Activated naive CD8-positive, alpha-beta T cell (primary cell): Measurements from ENCODE around the gene NUS1.
"Not testable (repeated sequence)": the region's sequence is repeated elsewhere in the genome, so short reads cannot be mapped to it uniquely, and the experiment has no call there.

ENCODE experiments used
- H3K27ac Mint-ChIP-seq: one replicate; pipeline ENCODE4 v1.8.0; 2021; ENCODE audit warnings: mixed read lengths
- H3K27me3 Mint-ChIP-seq: one replicate; pipeline ENCODE4 v1.8.0; 2021; ENCODE audit warnings: mixed read lengths
- H3K36me3 Mint-ChIP-seq: one replicate; pipeline ENCODE4 v1.8.0; 2021; ENCODE audit warnings: mixed read lengths
- H3K4me1 Mint-ChIP-seq: one replicate; pipeline ENCODE4 v1.8.0; 2021; ENCODE audit warnings: low read depth, mixed read lengths
- H3K4me3 Mint-ChIP-seq: one replicate; pipeline ENCODE4 v1.8.0; 2021; ENCODE audit warnings: mild to moderate bottlenecking, mixed read lengths
- H3K9me3 Mint-ChIP-seq: one replicate; pipeline ENCODE4 v1.8.0; 2021; ENCODE audit warnings: low read depth, mixed read lengths

NUS1 gene

DNA sequence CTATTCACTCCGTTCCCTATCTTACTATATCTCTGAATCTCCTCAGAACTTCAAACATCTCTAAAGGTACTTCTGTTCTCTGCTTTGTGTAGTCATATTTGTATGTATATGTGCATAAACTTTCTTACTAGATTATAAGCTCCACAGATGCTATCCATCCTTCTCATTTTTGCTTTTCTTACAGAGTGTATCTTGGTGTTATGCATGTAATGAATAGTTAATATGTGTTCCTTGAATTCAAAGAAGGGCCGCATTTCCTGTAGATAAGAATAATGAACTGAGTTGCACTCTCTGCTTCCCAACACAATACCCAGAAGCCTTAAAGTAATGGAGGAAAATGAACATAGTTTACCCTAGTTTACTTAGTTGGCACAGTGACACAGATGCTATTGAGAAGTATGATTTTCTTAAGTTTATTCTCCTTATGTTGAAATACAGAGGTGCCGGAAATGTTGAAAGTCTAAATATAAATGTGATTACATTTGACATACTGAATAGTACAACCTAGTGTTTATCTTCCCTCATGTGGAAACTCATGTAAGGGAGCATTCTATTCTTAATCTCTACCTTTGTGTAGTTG, 6.0 kb downstream of the NUS1 start:
- Mint-ChIP-seq H3K36me3 (peaks cover 30% of the 10 kb centered on the region), H3K4me3 (peak overlapping the region; percentile 50), H3K9me3 (no peaks in the 10 kb centered on the region), H3K27ac (peak overlapping the region; percentile 51), H3K4me1 (peaks cover 81% of the 10 kb centered on the region), H3K27me3 (no peaks in the 10 kb centered on the region)

DNA sequence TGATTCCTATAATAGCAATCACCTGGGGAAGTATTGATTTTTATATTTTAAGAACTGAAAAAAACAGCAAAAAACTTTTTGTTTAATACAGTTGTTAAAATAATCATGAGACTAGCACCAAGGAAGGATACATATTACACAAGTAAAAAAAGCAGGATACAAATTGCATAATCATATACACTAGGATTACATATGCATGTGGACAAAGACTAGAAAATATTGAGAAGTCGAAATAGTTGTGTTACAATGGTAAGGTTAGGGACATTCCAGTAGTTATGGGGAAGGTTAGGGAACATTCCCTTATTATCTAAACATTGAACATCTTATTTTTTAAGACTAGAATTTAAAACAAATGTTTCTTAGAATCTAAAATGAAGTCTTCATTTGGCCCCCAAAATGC, 9.5 kb downstream of the NUS1 start:
- Mint-ChIP-seq H3K9me3 (no peaks in the 10 kb centered on the region), H3K27me3 (no peaks in the 10 kb centered on the region), H3K4me1 (peaks cover 79% of the 10 kb centered on the region), H3K27ac (no peak overlapping the region), H3K36me3 (peaks cover 17% of the 10 kb centered on the region), H3K4me3 (peak overlapping the region; percentile 33)

DNA sequence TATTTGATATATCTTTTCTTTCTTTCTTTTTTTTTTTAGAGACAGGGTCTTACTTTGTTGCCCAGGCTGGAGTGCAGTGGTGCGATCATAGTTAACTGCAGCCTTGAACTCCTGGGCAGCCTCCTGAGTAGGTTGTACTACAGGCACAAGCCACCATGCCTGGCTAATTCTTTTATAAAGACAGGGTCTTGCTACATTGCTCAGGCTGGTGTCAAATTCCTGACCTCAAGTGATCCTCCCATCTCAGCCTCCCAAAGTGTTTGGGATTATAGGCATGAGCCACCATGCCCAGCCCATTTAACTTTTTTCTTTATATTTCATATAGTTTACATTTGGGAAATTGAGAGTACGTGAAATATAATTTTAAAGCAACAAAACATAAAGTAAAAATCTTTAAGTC, 10.1 kb downstream of the NUS1 start:
- Mint-ChIP-seq H3K9me3 (no peaks in the 10 kb centered on the region), H3K4me3 (no peak overlapping the region), H3K27me3 (no peaks in the 10 kb centered on the region), H3K36me3 (peaks cover 12% of the 10 kb centered on the region), H3K27ac (no peak overlapping the region), H3K4me1 (peaks cover 77% of the 10 kb centered on the region)

DNA sequence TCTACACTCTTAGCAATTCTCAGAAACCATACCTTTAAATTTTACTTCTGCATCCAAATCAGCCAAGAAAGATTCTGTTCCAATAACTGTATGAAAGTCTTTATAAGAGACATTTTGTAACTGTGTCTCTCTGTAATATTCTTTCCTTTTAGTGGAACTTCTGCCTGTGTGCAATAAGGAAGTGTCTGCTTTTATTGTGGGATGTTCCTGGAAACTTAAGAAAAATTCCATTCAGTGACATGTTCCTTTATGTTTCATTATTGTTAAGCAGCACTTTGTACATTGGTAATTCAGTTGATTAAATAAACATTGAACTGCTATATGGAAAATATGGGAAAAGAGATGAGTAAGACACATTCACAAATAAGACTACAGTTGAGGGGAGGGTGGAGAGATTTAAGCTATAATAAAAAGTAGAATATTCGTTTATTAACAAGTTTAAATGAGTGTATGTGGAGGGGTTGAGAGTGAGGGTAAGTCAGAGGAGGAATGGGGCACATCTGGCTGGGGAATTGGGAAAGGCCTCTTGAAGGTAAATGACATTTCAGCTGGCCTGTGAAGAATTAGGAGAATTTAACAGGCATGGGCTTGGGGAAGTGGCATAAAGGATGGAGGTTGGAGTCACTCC, 11.9 kb downstream of the NUS1 start:
- Mint-ChIP-seq H3K4me1 (peaks cover 71% of the 10 kb centered on the region), H3K27ac (no peak overlapping the region), H3K36me3 (peaks cover 13% of the 10 kb centered on the region), H3K9me3 (no peaks in the 10 kb centered on the region), H3K27me3 (no peaks in the 10 kb centered on the region), H3K4me3 (peak overlapping the region; percentile 38)

DNA sequence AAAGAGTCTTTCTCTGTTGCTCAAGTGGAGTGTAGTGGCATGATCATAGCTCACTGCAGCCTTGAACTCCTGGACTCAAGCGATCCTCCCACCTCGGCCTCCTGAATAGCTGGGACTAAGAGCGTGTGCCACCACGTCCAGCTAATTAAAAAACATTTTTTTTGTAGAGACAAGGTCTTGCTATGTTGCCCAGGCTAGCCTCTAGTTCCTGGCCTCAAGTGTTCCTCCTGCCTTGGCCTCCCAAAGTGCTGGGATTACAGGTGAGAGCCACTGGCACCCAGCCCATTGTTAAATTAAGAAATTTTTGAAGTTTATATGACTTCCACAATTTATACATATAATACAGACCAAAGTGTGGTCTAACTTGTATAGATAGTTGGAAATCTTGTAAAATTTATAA, 14.3 kb downstream of the NUS1 start:
- Mint-ChIP-seq H3K4me1 (peaks cover 46% of the 10 kb centered on the region), H3K36me3 (peaks cover 27% of the 10 kb centered on the region)
- not testable (repeated sequence) for H3K4me3 Mint-ChIP-seq, H3K27me3 Mint-ChIP-seq, H3K9me3 Mint-ChIP-seq, H3K27ac Mint-ChIP-seq

DNA sequence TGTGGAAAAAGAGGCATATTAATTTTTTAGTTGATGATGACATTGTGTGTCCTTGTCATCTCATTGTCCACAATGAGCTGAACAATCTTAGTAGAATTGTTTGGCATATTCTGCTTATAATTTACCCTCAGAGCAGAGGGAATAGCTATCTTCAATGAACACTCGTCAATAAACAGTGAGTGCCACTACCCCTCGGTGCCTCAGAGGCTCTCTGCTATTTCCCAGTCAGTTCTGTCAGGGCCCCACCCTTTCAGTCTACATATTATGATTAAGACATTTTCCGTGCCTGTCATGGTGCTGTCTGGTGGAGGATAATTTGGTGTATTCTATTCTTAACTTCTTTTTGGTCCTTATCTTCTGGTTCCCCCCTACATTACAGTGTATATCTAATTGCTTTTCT, 31.2 kb downstream of the NUS1 start:
- Mint-ChIP-seq H3K36me3 (peaks cover 4% of the 10 kb centered on the region), H3K4me3 (no peak overlapping the region), H3K27ac (peak overlapping the region; percentile 22), H3K9me3 (no peaks in the 10 kb centered on the region), H3K27me3 (no peaks in the 10 kb centered on the region), H3K4me1 (peaks cover 3% of the 10 kb centered on the region)

DNA sequence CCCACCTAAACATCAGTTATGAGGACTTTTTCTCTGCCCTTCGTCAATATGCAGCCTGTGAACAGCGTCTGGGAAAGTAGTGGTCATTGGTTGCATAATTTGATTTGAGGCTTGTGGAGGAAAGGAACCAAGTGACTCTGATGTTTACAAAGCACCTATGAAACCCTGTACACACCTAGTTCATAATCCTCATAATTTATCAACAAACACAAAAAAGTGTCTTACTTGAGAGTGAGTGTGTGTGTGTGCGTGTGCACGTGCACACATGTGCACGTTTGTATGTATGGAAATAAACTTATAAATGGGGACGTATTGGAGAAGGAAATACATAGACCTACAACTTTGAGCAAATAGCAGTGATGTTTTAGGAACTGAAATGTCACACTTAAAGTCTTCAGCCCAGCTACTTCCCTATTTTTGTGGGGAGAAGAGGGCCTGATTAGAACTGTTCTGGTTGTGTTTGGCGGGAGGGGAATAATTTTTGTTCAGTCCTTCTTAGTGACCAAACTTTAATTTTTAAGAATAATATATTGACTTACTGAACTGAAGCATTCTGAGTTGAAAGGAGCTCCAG, 31.8 kb downstream of the NUS1 start:
- not testable (repeated sequence) for H3K4me1 Mint-ChIP-seq, H3K4me3 Mint-ChIP-seq, H3K27me3 Mint-ChIP-seq, H3K9me3 Mint-ChIP-seq, H3K36me3 Mint-ChIP-seq
- H3K27ac Mint-ChIP-seq, result peak overlapping the region; percentile 22

DNA sequence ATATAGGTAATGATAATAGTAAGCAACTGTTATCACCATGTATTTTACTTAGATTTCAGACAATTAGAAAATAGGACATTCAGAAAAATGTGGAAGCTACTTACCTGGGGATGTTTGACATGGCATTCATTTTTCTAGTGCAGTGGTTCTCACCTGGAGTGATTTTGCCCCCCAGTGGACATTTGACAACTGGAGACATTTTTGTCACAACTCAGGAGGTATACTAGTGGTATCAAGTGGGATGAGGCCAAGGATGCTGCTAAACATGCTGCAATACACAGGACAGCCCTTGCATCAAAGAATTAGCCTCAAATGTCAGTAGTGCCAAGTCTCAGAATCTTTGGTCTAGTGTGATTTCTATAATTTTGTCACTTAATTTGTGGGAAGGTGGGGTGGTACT, 36.1 kb downstream of the NUS1 start:
- peaks cover 3% of the 10 kb centered on the region for H3K4me1 Mint-ChIP-seq
- no peak overlapping the region for H3K27ac Mint-ChIP-seq
- H3K9me3 Mint-ChIP-seq, result no peaks in the 10 kb centered on the region
- peaks cover 4% of the 10 kb centered on the region for H3K36me3 Mint-ChIP-seq
- no peak overlapping the region for H3K4me3 Mint-ChIP-seq
- no peaks in the 10 kb centered on the region for H3K27me3 Mint-ChIP-seq

DNA sequence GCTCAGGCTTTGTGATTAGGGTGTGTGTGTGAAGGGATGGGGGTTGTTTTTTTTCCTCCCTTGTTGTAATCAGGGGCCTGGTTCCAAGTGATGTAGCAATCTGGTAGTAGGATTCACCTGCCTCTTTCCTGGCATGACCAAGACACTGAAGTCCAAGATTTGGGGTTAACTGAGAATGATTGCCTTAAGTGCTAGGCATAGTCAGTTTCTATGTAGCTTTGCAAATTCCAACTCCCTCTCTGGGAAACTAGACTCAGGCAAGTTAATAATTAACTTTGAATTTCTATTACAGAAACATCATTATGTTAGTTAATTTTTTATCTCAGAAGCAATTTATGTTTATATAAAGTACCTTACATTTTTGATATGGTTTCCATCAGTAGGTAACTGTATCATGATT, 43.6 kb downstream of the NUS1 start:
- no peaks in the 10 kb centered on the region for H3K27me3 Mint-ChIP-seq
- H3K4me1 Mint-ChIP-seq, result no peaks in the 10 kb centered on the region
- H3K27ac Mint-ChIP-seq, result no peak overlapping the region
- no peaks in the 10 kb centered on the region for H3K9me3 Mint-ChIP-seq
- H3K4me3 Mint-ChIP-seq, result no peak overlapping the region
- H3K36me3 Mint-ChIP-seq, result peaks cover 2% of the 10 kb centered on the region

DNA sequence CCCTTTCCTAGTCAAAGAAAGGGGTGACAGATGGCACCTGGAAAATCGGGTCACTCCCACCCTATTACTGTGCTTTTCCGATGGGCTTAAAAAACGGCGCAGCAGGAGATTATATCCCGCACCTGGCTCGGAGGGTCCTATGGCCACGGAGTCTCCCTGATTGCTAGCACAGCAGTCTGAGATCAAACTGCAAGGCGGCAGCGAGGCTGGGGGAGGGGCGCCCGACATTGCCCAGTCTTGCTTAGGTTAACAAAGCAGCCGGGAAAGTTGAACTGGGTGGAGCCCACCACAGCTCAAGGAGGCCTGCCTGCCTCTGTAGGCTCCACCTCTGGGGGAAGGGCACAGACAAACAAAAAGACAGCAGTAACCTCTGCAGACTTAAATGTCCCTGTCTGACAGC, 46.3 kb downstream of the NUS1 start:
- not testable (repeated sequence) for H3K9me3 Mint-ChIP-seq, H3K27ac Mint-ChIP-seq, H3K36me3 Mint-ChIP-seq, H3K4me3 Mint-ChIP-seq, H3K4me1 Mint-ChIP-seq, H3K27me3 Mint-ChIP-seq

DNA sequence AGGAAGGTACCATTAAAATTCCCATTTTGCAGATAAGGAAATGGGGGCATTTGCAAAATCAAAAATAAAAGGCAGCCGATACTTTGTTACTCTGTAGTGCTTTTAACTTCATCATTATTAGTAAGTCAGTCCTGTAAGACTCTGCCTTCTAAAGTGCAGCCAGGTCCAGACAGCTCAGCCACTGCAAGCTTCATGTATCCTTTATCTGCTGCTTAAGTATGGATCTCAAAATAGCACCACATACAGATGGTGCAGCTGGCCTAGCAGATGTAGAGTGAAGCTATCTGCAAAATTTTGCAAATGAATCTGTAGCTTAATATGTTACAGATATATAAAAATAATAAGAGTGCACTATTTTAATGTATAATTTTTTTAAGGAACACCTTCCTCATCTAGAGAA, 53.4 kb downstream of the NUS1 start:
- H3K4me3 Mint-ChIP-seq, result no peak overlapping the region
- H3K4me1 Mint-ChIP-seq, result no peaks in the 10 kb centered on the region
- H3K36me3 Mint-ChIP-seq, result peaks cover 2% of the 10 kb centered on the region
- H3K9me3 Mint-ChIP-seq, result peaks cover 8% of the 10 kb centered on the region
- H3K27ac Mint-ChIP-seq, result no peak overlapping the region
- H3K27me3 Mint-ChIP-seq, result peaks cover 9% of the 10 kb centered on the region

DNA sequence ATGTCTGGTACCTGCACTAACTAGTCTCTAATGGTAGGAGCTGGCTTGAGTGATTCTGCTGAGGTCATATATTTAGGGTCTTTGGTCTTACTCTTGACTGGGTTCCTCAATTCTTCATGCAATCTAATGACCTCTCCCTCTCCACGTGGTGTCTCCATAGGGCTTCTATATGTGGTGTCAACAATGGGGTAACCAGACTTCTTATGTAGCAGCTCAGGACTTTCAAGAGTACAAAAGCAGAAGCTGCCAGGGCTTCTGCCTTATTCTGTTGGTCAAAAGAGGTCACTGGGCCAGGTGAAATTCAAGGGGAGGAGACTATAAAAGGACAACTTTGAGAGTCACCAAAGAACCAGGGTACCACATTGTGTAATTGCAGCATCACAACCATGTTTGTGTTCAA, 54.3 kb downstream of the NUS1 start:
- H3K4me1 Mint-ChIP-seq, result no peaks in the 10 kb centered on the region
- H3K4me3 Mint-ChIP-seq, result no peak overlapping the region
- H3K9me3 Mint-ChIP-seq, result peaks cover 8% of the 10 kb centered on the region
- no peak overlapping the region for H3K27ac Mint-ChIP-seq
- H3K27me3 Mint-ChIP-seq, result peaks cover 9% of the 10 kb centered on the region
- H3K36me3 Mint-ChIP-seq, result peaks cover 2% of the 10 kb centered on the region

DNA sequence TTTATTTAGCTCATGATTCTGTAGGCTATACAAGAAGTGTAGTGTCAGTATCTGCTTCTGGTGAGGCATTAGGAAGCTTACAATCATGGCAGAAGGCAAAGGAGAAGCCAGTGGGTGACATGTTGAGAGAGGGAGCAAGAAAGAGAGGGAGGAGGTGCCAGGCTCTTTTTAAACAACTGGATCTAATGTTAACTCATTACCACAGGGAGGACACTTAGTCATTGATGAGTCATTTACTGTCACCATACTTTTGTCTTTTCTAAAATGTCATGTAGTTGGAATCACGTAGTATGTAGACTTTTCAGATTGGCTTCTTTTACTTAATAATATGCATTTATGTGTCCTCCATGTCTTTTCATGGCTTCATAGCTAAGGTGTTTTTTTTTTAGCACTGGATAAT, 58.1 kb downstream of the NUS1 start:
- Mint-ChIP-seq H3K4me1 (no peaks in the 10 kb centered on the region), H3K27me3 (peaks cover 16% of the 10 kb centered on the region)

DNA sequence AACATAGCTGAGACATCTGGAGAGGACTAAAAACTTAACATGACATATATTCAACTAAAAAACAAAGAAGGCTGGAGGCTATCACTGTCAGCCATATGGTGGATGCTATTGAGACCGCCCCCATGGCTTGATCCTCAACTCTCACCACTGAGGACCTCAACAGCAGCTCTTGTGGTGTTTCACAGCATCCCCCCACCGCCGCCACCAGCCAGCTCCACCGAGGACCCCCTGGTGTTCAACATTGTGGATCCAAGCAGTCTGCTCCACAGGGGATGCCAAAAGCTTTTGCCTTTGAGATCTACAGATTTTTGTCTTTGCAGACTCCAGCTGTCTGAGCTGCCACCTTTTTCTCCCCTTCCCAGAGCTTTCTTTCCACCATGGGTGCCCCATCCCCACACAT, 64.6 kb downstream of the NUS1 start:
- H3K27me3 Mint-ChIP-seq, result peaks cover 19% of the 10 kb centered on the region
- peaks cover 21% of the 10 kb centered on the region for H3K9me3 Mint-ChIP-seq
- H3K4me3 Mint-ChIP-seq, result no peak overlapping the region

More for the DNA sequence above, 58.1 kb downstream of the NUS1 start:
- Mint-ChIP-seq H3K36me3 (no peaks in the 10 kb centered on the region), H3K4me3 (no peak overlapping the region), H3K27ac (no peak overlapping the region), H3K9me3 (peaks cover 6% of the 10 kb centered on the region)

DNA sequence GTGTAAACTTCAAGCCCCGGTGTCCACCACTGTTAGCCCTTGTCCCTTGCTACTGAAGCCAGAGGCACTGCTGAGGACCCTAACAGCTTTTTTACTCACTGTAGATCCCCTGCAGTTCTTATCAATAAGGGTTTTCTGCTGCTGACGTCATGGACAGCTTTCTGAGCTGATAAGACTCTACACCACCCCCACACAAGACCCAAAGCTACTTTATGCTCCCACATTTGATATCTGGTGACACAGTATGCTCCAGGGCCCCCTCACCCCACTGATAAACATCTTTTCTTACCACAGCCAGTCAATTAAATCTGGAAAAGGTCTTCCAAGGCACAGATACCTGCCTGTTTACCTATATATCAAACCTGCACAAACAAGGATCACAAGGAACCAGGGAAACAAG, 65.3 kb downstream of the NUS1 start:
- Mint-ChIP-seq H3K4me3 (no peak overlapping the region), H3K27ac (no peak overlapping the region), H3K4me1 (no peaks in the 10 kb centered on the region), H3K27me3 (peaks cover 19% of the 10 kb centered on the region), H3K36me3 (peaks cover 2% of the 10 kb centered on the region), H3K9me3 (peaks cover 21% of the 10 kb centered on the region)

More for the DNA sequence above, 64.6 kb downstream of the NUS1 start:
- H3K36me3 Mint-ChIP-seq, result peaks cover 2% of the 10 kb centered on the region
- no peaks in the 10 kb centered on the region for H3K4me1 Mint-ChIP-seq
- no peak overlapping the region for H3K27ac Mint-ChIP-seq

DNA sequence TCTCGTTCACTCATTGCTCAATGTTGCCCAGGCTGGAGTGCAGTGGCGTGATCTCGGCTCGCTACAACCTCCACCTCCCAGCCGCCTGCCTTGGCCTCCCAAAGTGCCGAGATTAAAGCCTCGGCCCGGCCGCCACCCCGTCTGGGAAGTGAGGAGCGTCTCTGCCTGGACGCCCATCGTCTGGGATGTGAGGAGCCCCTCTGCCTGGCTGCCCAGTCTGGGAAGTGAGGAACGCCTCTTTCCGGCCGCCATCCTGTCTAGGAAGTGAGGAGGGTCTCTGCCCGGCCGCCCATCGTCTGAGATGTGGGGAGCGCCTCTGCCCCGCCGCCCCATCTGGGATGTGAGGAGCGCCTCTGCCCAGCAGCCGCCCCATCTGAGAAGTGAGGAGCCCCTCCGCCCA, 75.4 kb downstream of the NUS1 start:
- not testable (repeated sequence) for H3K27me3 Mint-ChIP-seq, H3K4me3 Mint-ChIP-seq, H3K27ac Mint-ChIP-seq, H3K9me3 Mint-ChIP-seq, H3K4me1 Mint-ChIP-seq, H3K36me3 Mint-ChIP-seq
